CD4-positive, alpha-beta T cell treated with Interleukin-17A for 1 hour (primary cell): Measurements from ENCODE around the gene WFDC9.
"Not testable (repeated sequence)": the region's sequence is repeated elsewhere in the genome, so short reads cannot be mapped to it uniquely, and the experiment has no call there.

Source experiments
- DNase-seq: peaks from one replicate; pipeline ENCODE4 v3.0.0-alpha.2; 2020

The WFDC9 gene

GRCh38 chr20:45589725-45590124 is 41.4 kb downstream of the WFDC9 start:
- no peak for DNase-seq

GRCh38 chr20:45588800-45589199 is 42.3 kb downstream of the WFDC9 start:
- no peak for DNase-seq

DNA sequence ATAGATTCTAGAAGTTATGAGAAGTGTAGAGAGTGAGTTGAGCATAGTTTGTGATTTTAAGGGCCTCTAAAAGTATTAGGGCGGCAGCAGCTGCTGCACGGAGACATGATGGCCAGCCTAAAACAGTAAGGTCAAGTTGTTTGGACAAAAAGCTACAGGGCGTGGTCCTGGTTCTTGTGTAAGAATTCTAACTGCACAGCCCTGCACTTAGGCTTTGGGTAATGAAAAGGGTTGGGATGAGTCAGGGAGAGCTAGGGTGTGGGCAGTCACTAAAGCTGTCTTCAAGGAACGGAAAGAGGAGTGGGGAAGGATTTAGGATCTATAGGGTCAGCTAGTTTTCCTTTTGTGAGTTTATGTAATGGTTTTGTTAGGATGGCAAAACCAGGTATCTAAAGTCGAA is 45.1 kb downstream of the WFDC9 start:
- DNase-seq: not testable (repeated sequence)

DNA sequence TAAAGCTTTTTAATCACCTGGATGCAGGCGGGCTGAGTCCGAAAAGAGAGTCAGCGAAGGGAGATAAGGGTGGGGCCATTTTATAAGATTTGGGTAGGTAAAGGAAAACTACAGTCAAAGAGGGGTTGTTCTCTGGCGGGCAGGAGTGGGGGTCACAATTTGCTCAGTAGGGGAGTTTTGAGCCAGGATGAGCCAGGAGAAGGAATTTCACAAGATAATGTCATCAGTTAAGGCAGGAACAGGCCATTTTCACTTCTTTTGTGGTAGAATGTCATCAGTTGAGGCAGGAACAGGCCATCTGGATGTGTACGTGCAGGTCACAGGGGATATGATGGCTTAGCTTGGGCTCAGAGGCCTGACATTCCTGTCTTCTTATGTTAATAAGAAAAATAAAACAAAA is 46.8 kb downstream of the WFDC9 start:
- DNase-seq: not testable (repeated sequence)

DNA sequence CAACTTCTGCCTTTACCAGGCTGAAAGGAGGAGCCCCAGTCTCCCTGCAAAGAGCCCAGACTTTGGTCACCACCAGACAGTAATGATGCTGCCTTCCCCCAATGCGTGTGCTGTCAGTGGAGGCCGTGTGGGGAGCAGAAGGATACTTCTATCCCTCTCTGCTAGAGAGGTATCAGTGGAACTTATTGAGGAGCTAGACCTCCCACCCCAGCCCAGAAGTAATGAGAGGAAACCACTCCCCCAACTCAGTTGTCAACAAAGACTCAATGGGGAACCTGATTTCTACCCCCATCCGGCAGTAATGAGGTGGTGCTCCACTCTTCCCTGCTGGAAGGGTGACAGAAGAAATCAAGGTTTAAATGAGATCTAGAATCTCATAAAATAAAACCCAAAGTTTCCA is 47.6 kb downstream of the WFDC9 start:
- no peak for DNase-seq

DNA sequence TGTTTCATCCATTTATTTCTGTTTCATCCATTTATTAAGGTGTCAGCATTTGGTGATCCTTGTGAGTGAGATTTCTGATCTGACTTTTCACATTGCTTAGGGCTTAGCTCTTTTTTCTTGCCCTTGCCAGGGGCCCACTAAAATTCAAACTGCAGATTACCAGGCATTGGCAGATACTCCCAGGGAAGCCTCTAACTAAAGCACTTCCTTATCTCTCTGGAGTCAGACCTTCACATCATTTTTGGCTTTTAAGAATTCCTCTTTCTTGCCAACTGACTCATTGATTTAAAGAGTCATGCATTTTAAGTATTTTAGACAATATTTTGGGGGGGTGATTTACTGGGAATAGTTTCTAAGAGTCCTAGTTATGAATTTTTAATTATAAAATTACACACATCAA is 49.4 kb downstream of the WFDC9 start:
- DNase-seq: no peak

DNA sequence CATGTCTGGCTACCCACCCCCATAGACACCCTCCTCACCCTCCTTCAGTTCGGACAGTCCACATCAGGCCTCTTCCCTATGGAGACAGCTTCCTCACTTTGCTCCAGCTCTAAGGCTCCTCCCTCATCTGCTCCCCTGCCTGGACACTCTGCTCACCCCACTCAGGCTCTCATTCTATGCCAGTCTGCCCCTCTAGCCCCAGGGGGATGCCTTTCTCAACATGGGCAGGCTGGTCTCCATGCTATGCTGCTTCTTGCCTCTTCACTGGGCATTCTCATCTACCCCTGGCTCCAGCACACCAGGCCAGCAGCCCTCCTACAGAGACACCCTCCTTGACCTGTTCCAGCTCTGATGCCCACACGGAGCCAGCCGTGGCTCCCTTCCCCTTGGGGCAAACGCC is 51.9 kb downstream of the WFDC9 start, which contains the start of gene WFDC8:
WFDC8 (minus strand) TSS at position 101 of the 400 bp plus-strand sequence; CDS start at position 64, 37 bp downstream.
- DNase-seq: no peak

GRCh38 chr20:45578231-45578630 is 52.9 kb downstream of the WFDC9 start:
- no peak for DNase-seq

DNA sequence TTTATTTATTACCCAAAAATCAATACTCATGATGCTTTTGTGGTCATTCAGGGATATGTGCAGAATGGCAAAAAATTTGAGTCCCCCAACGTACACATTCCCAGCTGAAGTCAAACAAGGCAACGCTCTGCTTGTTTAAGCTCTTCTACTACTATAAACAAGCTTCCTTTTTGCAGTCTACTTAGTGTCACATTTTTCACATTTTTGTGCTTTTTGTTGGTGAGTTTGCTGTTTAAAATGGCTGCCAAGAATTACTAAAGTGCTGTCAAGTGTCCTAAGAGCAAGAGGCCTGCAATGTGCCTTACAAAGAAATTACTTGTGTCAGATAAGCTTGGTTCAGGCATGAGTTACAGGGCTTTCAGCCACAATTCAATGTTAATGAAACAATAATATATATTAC is 54.1 kb downstream of the WFDC9 start:
- no peak for DNase-seq

DNA sequence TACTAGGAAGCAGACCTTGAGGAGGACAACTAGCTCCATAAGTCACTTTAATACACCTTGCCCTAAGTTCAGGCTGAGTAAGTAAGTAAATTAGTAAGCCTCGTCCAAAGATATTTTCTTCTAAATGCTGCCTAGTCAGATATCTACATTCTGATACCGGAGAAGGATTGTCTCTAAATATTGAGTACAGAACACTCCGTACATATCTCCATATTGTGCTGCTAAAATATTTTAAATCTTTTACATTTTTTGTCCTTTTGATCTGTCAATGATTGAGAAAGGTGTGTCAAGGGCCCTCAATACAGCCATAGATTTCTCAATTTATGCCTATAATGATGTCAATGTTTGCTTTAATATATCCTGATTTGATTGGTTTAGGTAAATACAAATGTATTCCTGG is 55.2 kb downstream of the WFDC9 start:
- DNase-seq: no peak

GRCh38 chr20:45569650-45570049 is 61.4 kb downstream of the WFDC9 start:
- DNase-seq: not testable (repeated sequence)

- DNase-seq: no peak
Measured at GRCh38 chr20:45564760-45565276, 66.3 kb downstream of the WFDC9 start.
